ENCODE measurements around the gene BRINP3. TPM values are rescaled to one million over a fixed set of nuclear protein-coding genes. Genes with fewer than 3 reads are reported as not detected.

BRINP3 gene
- total and polyA plus RNA-seq, 2 of the 13 experiments (the other 11 are each of a cell fraction or from before 2014, with no cell fraction given) = not detected

GRCh38 chr1:190455631-190456030 is 22.0 kb downstream of the BRINP3 start (continued):
- TF ChIP-seq ZNF407 (CRISPR knock-in tag; IDR thresholded peaks at IDR 0.05; ENCODE audit: not compliant biosample characterization) = no peak
- no peak for TF ChIP-seq NFYC (CRISPR knock-in tag; IDR thresholded peaks at IDR 0.05)
- TF ChIP-seq RXRA (CRISPR knock-in tag; IDR thresholded peaks at IDR 0.05) = no peak
- TF ChIP-seq ZNF20 (CRISPR knock-in tag; IDR thresholded peaks at IDR 0.05) = no peak
- no peak for TF ChIP-seq JUNB (CRISPR knock-in tag; IDR thresholded peaks at IDR 0.05; ENCODE audit: borderline replicate concordance)
- no peak for TF ChIP-seq FOSL2 (CRISPR knock-in tag; IDR thresholded peaks at IDR 0.05)
- TF ChIP-seq PBX3 (CRISPR knock-in tag; IDR thresholded peaks at IDR 0.05; ENCODE audit: borderline replicate concordance) = no peak
- no peak for TF ChIP-seq ZNF563 (CRISPR knock-in tag; IDR thresholded peaks at IDR 0.05)
